GM21423 (cell line): ENCODE results near the gene SRGAP2B.
"Not testable (repeated sequence)": the region's sequence is repeated elsewhere in the genome, so short reads cannot be mapped to it uniquely, and the experiment has no call there.

Experiments
- ATAC-seq: cut with Tn5 transposase; IDR thresholded peaks from one replicate; pipeline ENCODE4 v1.9.1; 2021; ENCODE audit warnings: mild to moderate bottlenecking, moderate library complexity; ENCODE audit not compliant: unreplicated experiment

The SRGAP2B gene

DNA sequence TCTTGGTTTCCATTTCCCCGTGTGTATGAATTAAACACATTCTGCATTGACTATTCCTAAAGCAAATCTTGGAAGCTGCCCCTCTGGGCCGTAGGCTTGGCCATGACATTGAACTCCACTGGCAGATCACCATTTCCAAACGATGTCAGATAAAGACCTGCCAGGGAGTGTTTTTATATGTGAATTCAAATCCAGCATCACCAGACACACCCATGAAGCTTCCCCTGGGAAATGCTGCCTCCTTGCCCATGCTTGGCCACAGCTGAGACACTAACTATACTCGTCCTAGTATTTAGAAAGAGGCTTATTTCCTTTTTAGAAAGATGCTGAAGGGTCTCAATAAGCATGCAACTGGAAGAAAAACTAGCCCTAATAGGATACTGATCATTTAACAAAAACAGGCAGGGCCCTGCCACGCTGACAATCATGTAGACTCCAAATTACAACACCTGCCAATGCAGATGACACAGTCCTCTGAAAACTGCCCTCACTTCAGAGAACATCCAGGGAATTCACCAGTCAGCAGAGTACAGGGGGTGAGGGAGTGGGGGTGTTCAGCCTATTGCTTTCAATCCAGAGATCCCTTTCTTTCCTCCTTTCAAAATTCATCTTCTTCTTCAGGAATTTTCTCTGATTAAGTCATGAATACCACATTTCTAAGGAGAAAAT, 94.9 kb downstream of the SRGAP2B start:
- not testable (repeated sequence) for ATAC-seq

DNA sequence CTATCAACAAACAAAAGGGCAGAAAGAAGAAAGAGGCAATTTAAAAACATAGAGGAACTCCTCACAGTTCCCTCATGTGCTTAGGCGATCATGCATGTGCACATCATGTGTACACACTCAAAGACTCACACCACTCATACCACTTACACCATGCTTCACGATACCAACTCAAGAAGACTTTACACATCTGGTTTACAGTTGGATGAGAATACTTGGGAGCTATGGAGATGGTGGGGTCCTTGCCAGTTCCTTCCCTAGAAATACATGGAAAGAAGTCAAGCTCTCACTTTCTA, 96.2 kb downstream of the SRGAP2B start:
- not testable (repeated sequence) for ATAC-seq

GRCh38 chr1:144998134-144998980, 96.8 kb downstream of the SRGAP2B start:
- not testable (repeated sequence) for ATAC-seq

DNA sequence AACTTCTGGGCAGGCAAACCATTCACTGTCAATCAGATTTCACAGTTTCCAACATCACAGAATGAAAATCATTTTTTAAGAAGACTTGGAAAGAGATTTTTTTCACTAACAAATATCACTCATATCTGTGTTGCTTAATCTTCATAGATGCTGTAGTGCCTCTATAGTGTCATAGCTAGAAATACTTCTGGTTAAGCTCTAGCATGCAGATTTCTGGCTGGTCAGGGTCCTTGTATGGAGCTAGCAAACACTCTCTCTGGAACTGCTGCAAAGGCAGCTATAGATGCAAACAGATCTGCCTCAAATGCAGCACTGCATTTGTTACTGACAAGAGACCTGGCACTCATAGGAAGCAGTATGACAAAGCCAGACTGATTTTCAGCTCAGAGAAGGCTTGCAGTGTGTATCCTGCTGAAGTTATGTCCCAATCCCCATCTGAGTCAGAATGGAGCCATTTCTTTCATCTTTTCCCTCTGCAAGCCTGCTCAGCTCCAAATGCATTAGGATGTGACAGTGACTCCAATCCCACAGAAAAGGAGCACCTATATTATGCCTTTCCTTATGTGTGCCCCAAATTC, 99.2 kb downstream of the SRGAP2B start:
- ATAC-seq: not testable (repeated sequence)

- ATAC-seq: not testable (repeated sequence)
Observed at GRCh38 chr1:144992915-144993314, 102.2 kb downstream of the SRGAP2B start.

- not testable (repeated sequence) for ATAC-seq
Observed at GRCh38 chr1:144990611-144991010, 104.5 kb downstream of the SRGAP2B start.

- ATAC-seq: not testable (repeated sequence)
Observed at GRCh38 chr1:144987131-144987530, 108.0 kb downstream of the SRGAP2B start.

GRCh38 chr1:144986171-144986860, 108.8 kb downstream of the SRGAP2B start:
- not testable (repeated sequence) for ATAC-seq

- ATAC-seq: not testable (repeated sequence)
Observed at GRCh38 chr1:144985550-144986170, 109.5 kb downstream of the SRGAP2B start.

DNA sequence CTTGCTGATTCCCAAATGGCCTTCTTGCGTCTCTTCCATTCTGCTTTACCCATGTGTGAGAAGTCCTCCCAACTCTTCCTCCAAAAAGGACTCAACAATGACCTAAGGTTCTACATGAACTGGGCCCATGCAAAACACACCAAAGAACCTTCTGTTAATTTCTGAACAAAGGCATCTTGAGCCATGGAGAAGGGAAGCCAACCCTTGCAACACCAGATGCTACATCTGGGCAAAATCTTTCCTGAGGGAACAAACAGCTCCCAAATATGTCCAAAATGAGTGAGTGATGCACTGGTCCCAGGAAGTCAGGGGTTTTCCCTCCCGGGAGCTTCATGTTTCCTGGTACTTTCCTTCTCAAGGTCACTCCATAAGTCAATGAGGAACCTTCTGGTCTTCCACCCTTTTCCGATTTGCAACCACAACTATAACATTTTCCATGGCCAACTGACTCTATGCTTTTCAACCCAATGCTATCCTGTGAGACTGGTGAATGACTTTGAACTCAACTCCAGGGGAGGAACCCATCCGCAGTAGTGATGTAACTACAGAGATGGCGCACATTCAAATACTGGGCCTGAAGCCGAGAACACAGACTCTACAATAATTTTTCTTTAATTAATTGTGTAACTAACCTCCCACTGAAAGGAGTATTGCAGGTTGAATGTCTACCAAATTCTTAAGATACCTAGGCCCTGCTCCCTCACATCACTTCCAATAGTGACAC, 112.2 kb downstream of the SRGAP2B start:
- ATAC-seq: not testable (repeated sequence)

DNA sequence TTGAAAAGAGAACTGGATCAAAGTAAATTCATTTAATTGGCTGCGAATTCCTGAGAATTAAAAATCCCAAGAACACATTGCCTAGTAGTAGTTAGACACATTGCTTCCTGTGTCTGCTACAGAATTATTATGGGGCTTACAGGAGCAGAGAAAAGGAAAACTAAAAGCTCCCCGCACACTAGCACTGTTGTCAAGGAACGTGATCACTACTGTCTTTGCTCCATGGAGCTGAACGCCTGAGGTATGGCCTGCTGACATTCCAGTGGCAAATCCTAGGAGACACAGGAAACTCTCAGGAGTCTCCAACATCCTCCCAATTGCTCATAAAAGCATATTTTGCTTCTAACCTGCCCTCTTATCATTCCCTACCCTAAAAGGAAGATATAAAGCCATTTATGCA, 114.0 kb downstream of the SRGAP2B start:
- not testable (repeated sequence) for ATAC-seq

- not testable (repeated sequence) for ATAC-seq
Observed at GRCh38 chr1:144979960-144980595, 115.0 kb downstream of the SRGAP2B start.

DNA sequence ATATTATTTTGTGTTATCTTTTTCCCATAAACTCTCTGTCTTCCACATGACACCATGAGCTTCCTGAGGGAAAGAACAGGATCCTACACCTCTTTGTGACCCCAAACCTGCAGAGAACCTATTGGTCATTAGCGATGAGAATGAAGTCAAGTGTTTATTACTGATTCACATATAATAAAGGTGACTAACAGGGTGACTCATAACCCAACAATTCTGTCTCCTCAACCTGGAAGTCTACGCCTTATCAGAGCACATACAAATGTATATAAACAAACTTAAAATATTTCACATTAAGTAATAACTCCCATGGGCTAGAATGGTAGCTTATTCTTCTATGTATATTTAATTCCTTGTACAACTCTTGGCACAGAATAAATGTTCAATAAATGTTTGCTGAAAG, 117.3 kb downstream of the SRGAP2B start:
- ATAC-seq: not testable (repeated sequence)

- not testable (repeated sequence) for ATAC-seq
Observed at GRCh38 chr1:144971936-144972335, 123.2 kb downstream of the SRGAP2B start.

DNA sequence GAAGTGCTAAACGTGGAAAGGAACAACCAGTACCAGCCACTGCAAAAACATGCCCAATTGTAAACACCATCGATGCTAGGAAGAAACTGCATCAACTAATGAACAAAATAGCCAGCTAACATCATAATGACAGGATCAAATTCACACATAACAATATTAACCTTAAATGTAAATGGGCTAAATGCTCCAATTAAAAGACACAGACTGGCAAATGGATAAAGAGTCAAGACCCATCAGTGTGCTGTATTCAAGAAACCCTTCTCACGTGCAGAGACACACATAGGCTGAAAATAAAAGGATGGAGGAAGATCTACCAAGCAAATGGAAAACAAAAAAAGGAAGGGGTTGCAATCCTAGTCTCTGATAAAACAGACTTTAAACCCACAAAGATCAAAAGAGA, 128.6 kb downstream of the SRGAP2B start:
- not testable (repeated sequence) for ATAC-seq

DNA sequence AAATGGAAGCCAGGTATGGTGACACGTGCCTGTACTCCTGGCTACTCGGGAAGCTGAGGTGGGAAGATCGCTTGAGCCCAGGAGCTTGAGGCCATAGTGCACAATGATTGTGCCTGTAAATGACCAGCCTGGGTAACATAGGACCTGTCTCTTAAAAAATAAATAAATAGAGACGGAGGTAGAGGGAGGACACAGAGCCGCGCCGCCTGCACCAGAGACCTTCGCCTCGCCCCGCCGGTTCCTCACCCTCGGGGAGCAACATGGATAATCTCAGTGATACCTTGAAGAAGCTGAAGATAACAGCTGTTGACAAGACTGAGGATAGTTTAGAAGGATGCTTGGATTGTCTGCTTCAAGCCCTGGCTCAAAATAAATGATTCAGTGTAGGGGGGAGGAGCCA, 130.4 kb downstream of the SRGAP2B start:
- not testable (repeated sequence) for ATAC-seq

DNA sequence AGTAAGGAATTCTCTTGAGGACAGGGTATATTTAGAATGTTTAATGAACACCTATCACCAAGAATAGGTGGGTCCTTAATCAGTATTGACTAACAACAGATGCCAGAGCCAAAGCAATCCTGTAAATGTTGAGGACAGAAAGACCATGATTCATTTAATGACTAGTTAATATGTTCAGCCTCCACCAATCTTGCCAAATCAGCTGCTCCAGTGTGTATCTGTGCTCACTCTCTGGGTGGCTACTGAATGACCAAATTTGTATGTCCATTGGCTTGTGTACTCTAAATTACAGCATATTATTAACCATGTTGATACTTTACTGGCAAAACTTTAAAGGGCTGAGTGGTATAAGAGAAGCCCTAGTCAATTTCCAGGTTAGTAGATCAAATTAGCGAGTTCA, 130.9 kb downstream of the SRGAP2B start:
- not testable (repeated sequence) for ATAC-seq

GRCh38 chr1:144963571-144963970, 131.6 kb downstream of the SRGAP2B start:
- ATAC-seq: not testable (repeated sequence)
